ENCODE results near the gene CAMSAP1. TPM values are rescaled to one million over a fixed set of nuclear protein-coding genes. Genes with fewer than 3 reads are reported as not detected.

Gene CAMSAP1
- total RNA-seq, 4 donors from 2014 or later: 15.6 to 61.2 (median 43.2) TPM

DNA sequence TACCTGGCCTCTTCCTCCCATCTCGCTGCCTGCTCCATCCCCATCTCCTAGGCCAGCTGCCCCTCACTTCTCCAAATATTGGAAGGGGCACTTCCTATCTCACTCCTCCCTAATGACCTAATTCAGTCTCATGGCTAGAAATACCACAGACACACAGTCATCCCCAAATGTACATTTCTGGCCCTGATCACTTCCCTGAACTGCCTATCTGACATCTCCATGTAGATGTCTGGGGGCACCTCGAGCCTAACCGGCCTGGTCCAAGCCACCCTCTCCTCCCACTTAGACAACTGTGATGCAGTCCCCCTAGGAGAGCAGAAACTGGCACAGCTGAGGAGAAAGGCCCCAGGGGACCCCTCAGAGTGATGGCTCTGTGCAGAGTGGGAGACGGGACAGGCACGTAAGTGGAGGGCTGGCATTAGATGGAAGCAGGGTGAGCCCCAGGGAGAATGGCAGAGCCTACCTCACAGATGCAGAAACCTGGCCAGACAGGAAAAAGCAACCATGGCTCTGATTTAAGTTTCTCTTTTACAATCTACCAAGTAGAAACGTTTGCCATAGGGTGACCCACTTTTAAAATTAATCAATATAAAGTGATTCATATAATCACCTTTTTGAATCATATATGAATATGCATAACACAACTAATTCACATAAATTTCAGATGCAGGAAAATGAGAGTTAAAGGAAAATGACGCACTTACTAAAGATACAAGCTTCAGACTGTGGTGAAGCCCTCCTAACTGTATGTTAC is 22.1 kb downstream of the CAMSAP1 start:
- no peak overlapping the region for H3K4me3 ChIP-seq
- no peak for TF ChIP-seq POLR2A (IDR thresholded peaks at IDR 0.05)
- TF ChIP-seq, protein P1, sequence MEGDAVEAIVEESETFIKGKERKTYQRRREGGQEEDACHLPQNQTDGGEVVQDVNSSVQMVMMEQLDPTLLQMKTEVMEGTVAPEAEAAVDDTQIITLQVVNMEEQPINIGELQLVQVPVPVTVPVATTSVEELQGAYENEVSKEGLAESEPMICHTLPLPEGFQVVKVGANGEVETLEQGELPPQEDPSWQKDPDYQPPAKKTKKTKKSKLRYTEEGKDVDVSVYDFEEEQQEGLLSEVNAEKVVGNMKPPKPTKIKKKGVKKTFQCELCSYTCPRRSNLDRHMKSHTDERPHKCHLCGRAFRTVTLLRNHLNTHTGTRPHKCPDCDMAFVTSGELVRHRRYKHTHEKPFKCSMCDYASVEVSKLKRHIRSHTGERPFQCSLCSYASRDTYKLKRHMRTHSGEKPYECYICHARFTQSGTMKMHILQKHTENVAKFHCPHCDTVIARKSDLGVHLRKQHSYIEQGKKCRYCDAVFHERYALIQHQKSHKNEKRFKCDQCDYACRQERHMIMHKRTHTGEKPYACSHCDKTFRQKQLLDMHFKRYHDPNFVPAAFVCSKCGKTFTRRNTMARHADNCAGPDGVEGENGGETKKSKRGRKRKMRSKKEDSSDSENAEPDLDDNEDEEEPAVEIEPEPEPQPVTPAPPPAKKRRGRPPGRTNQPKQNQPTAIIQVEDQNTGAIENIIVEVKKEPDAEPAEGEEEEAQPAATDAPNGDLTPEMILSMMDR (IDR thresholded peaks at IDR 0.05): no peak
- no peaks in the 10 kb centered on the region for H3K36me3 ChIP-seq
- H3K9me3 ChIP-seq: no peaks in the 10 kb centered on the region
- H3K27me3 ChIP-seq: no peaks in the 10 kb centered on the region
- H3K27ac ChIP-seq: no peak overlapping the region
- intact Hi-C loops (cut with DNase I; ENCODE audit: low total_unique reads): no loop called here
- DNase-seq: no peak
- H3K4me1 ChIP-seq: peaks cover 7 to 11% of the 10 kb centered on the region in 2 donors

DNA sequence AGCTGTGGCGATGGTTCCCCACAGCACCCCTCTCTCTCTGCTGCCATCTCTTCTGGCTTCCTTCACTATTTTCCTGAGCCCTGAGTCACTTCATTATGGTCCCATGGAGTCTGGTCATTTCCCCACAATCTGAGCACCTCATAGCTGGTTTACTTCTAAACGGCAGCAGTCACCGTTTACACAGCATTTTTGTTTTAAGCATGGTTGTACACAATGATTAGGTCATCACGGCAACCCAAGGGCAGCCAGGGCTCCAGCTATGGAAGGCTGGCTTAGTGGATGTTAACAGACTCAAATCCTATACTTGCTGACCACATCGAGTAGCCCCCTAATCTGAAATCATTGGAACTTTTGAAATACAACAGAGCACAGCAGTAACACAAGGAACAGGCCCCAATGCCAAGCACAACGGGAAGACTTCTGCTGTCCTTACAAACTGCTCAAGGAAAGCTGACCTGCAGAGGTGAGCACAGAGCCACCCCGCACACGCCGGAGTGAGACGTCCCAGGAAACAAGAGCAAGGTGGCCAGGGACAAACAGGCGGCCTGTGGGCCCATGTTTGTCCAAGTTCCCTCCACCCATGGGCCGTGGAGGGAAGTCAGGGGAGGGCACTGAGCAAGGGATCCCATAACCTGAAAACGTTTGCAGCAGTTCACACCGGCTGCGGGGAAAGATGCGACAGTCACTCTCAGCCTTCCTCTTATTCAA is 22.9 kb downstream of the CAMSAP1 start:
- Histone ChIP-seq H3K36me3 (no peaks in the 10 kb centered on the region), H3K4me1 (peaks cover 7 to 11% of the 10 kb centered on the region in 2 donors)
- intact Hi-C loops (cut with DNase I; ENCODE audit: low total_unique reads): no loop called here

DNA sequence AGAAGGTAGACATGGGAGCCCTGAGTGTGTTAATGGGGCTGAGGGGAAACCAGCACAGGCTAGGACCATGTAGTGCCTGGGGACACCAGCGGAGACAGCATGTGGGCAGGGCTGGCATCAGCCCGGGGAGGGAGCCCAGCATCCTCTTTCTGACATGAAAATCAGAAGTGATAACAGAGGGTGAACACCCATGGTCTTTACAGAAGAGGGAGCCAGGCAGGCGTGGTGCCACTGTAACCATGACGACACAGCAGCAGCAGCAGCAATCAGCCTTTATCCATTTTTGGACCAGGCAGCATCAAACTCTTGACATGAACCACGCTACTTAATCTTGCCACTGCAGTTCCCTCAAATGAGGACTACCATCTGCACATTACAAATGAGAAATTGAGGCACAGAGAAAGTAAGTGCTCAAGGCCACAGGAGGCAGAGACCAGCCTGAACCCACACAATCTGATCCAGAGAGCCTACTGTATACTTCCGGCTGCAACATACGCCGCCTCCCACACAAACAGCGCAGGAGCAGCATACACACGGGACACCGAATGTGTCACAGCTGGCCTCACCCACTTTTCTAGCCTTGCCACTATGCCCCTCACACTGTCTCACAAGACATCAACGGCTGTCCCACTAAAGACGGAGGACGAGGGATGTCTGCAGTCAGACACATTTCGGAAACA is 23.8 kb downstream of the CAMSAP1 start:
- H3K27me3 ChIP-seq: no peaks in the 10 kb centered on the region
- no peak overlapping the region for H3K4me3 ChIP-seq
- H3K9me3 ChIP-seq: no peaks in the 10 kb centered on the region
- DNase-seq: no peak
- TF ChIP-seq POLR2A (IDR thresholded peaks at IDR 0.05): no peak
- TF ChIP-seq, protein P1 (IDR thresholded peaks at IDR 0.05): no peak
- no peak overlapping the region for H3K27ac ChIP-seq
- H3K36me3 ChIP-seq: no peaks in the 10 kb centered on the region
- H3K4me1 ChIP-seq: peaks cover 7 to 11% of the 10 kb centered on the region in 2 donors
- intact Hi-C loops (cut with DNase I; ENCODE audit: low total_unique reads): no loop called here

More for the DNA sequence above, 22.9 kb downstream of the CAMSAP1 start:
- H3K9me3 ChIP-seq: no peaks in the 10 kb centered on the region
- no peak for DNase-seq
- H3K27me3 ChIP-seq: no peaks in the 10 kb centered on the region
- no peak overlapping the region for H3K4me3 ChIP-seq
- TF ChIP-seq, protein P1 (IDR thresholded peaks at IDR 0.05): no peak
- no peak for TF ChIP-seq POLR2A (IDR thresholded peaks at IDR 0.05)
- no peak overlapping the region for H3K27ac ChIP-seq

DNA sequence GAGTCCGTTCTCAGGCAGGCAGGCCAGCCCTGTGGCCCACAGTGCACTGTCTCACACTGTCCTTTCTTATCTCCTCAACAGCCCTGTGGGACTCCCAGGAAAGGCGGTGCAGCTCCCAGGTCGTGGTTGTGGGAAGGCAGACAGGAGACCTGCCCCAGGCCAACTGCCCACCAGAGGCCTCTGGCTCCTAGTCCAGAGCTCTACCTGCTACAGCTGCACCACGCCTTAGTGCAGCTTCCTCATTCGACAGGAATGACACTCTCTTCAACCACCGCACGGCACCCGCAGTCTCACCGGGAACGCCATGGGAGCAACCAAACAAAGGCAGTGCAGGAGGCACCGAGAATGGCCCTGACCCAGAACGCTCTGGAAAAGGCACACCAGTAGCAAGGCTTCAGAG is 25.3 kb downstream of the CAMSAP1 start:
- H3K4me1 ChIP-seq: peaks cover 7 to 11% of the 10 kb centered on the region in 2 donors
- no peaks in the 10 kb centered on the region for H3K36me3 ChIP-seq
- H3K4me3 ChIP-seq: no peak overlapping the region
- no peaks in the 10 kb centered on the region for H3K9me3 ChIP-seq
- TF ChIP-seq, protein P1 (IDR thresholded peaks at IDR 0.05): no peak
- TF ChIP-seq POLR2A (IDR thresholded peaks at IDR 0.05): no peak
- no peak for DNase-seq
- no peaks in the 10 kb centered on the region for H3K27me3 ChIP-seq
- intact Hi-C loops (cut with DNase I; ENCODE audit: low total_unique reads): no loop called here
- H3K27ac ChIP-seq: no peak overlapping the region
